NCI-H146 treated with DMSO at 0.1 percent for 48 hours (cell line): Measurements from ENCODE around the gene RIF1.
"Not testable (repeated sequence)": the region's sequence is repeated elsewhere in the genome, so short reads cannot be mapped to it uniquely, and the experiment has no call there.

Source experiments
- DNase-seq: peaks from one replicate; lab custom pipeline; 2025; ENCODE audit not compliant: unreplicated experiment; lab: John Stamatoyannopoulos, UW

The RIF1 gene

DNA sequence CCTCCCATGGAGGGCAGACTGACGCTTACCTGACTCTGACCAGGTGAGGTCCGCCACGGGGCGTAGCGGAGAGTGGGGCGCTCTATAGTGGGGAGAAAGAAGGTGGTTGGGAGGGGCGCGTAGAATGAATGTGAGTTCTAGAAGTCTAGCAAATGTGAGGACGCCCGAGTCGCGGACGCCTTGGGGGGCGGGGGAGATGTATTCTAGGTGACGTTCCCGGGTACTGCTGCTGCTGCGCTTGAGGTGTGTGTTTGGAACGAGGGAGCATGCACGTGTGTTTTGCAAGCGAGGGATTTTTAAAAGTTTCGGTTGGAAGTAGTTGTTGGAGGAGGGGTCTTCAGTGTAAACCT is 758 bp downstream of the RIF1 start:
- peak; percentile 21 for DNase-seq

DNA sequence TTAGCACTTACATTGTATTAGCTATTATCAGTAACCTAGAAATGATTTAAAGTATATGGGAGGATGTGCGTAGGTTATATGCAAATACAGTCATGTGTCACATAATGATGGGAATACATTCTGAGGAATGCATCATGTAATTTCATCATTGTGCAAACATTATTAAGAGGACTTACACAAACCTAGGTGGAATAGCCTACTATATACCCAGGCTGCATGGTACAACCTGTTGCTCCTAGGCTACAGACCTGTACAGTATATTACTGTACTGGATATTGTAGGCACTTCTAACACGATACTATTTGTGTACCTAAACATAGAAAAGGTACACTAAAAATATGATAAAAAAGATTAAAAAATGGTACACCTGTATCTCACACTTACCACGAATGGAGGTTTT is 7.9 kb downstream of the RIF1 start:
- DNase-seq, result no peak

DNA sequence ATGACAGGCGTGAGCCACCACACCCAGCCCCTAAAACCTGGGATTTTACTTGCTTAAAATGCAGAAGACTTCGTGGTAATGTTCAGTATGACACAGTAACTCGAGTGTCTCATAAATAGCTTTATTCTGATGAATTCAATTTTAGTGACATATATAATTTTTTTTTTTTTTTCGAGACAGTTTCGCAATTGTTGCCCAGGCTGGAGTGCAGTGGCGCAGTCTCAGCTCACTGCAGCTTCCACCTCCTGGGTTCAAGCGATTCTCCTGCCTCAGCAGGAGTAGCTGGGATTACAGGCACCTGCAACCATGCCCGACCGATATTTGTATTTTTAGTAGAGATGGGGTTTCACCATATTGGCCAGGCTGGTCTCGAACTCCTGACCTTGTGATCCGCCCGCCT is 12.0 kb downstream of the RIF1 start:
- not testable (repeated sequence) for DNase-seq

DNA sequence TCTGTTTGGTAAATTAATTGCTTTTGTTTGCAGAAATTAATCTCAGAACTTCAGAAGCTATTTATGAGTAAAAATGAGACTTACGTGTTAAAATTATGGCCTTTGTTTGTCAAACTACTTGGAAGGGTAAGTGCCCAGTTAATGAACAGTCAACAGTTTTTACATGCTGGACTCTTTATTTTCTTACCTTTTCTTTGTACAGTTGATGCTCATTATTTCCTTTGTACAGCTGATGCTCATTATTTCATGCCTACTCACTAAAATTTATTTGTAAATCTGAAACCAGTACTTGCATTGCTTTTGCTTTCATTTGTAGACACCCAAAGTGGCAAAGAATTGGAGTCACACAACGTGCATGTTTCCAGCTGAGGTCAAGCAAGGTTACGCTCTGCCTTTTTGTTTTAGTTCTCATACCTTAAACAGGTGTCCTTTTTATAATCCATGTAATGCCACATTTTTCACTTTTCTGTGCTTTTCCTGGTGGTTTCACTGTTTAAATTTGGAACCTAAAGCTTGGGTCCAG is 13.3 kb downstream of the RIF1 start:
- no peak for DNase-seq

DNA sequence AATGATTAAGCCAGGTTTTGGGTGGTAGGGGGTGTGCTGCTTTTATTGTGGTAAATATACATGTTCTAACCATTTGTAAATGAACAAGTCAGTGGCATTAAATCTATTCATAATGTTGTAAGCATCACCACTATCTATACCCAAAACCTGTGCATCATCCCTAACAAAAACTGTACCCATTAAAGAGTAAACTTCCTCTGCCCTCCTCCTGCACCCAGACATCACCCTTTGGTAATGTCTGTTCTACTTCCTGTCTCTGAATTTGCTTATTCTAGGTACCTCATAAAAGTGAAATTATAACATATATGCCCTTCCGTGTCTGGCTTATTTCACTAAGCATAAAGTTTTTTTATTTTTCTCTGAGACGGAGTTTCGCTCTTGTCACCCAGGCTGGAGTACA is 14.1 kb downstream of the RIF1 start:
- no peak for DNase-seq

DNA sequence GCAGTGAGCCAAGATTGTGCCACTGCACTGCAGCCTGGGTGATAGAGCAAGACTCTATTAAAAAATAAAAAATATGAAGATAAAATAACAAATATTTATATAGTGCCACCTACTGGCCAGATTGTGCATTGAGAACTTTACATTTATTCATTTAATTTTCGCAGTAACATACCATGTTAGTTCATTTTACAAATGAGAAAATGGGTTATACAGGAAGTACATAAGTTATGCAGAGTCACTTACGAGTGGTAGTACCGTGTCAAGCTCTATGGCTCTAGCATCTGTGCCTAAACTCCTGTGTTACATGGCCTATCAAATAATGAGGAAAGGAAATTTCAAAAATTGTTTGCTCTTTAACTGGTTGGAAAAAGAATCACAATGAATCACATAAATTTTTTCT is 27.9 kb downstream of the RIF1 start:
- DNase-seq, result no peak

DNA sequence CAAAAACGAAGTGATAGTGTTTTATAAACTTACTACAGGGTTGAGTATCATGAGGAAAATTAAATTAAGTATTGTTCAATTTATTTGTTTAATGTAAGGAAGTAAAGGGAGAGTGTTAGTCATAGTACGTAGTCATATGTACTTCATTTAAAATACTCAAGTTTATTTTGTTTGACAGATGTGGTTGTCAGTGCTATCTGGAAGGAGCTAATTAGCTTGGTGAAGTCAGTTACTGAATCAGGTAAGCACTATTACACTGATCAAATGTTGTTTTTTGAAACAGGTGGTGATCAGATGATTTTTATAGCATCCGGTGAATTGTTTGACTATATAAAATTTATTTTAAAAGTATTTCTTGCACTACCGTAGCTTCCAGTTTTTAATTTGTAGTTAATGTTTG is 28.8 kb downstream of the RIF1 start:
- DNase-seq, result no peak

DNA sequence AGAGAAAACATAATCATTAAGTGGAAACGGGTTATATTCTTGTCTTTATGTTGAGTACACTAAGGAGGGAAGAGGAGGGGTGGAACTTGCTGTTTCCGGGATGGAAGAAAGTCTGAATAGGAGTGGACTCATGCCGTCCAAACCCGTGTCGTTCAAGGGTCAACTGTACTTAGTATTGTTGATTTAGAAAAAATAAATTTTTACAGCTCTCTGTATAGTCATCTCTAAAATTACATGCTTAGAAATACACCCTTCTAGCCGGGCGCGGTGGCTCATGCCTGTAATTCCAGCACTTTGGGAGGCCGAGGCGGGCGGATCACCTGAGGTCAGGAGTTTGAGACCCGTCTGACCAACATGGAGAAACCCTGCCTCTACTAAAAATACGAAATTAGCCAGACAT is 29.4 kb downstream of the RIF1 start:
- DNase-seq, result no peak

DNA sequence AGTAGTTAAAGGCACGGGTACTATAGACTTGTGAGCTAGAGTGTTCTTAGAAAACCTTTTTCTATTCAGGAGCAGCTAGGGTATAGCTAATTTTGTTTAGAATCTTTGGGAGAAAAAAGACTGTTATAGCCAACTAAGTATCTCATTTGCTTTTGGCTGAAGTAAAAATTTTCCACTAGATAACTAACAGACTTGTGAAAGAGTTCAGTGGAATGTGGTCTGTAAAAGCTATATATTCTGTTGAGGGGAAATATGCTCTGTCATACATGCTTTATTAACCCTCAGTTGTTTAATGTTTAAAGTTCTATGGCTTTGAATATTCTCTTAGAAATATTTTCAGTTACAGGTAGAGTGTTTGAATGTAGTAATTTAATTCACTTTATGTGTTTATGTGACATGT is 49.7 kb downstream of the RIF1 start:
- no peak for DNase-seq

DNA sequence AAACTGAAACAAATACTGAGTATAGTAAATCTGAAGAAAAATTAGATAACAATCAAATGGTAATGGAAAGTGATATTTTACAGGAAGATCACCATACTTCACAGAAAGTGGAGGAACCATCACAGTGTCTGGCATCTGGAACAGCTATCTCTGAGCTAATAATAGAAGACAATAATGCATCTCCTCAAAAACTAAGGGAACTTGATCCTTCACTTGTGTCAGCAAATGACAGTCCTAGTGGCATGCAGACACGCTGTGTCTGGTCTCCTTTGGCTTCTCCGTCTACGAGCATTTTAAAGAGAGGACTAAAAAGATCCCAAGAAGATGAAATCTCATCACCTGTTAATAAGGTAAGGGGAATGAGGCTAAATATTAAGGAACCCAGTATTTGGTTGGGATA is 56.1 kb downstream of the RIF1 start:
- no peak for DNase-seq

DNA sequence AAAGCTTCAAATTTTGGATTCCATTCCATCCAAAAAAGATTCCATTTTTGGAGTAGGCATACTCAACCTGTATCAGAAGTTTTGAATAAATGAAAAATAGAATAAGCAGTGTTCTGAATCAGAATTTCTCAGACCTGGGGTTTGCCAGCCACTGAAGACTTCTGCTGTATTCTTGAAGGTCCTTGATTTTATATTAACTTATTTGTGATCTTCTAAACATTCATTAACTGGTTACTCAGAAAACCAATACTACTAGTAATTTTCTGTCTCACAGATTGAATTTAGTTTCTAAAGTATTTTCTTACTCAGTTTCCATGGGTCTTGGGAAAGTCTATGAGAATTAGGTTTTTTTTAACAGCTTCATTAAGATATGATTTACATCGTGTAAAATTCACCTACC is 60.9 kb downstream of the RIF1 start:
- no peak for DNase-seq

DNA sequence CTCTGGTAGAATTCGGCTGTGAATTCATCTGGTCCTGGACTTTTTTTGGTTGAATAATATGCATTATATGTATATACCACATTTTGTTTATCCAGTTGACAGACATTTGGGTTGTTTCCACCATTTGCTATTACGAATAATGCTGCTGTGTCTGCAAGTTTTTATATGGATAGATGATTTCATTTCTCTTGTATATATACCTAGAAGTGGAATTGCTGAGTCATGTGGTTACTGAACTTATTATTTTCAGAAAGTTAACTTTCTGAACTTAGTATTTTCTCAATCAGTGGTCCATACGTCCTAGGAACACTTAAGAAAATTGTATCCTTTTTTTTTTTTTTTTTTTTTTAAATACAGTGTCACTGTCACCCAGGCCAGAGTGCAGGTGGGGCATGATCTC is 63.3 kb downstream of the RIF1 start:
- DNase-seq, result no peak

DNA sequence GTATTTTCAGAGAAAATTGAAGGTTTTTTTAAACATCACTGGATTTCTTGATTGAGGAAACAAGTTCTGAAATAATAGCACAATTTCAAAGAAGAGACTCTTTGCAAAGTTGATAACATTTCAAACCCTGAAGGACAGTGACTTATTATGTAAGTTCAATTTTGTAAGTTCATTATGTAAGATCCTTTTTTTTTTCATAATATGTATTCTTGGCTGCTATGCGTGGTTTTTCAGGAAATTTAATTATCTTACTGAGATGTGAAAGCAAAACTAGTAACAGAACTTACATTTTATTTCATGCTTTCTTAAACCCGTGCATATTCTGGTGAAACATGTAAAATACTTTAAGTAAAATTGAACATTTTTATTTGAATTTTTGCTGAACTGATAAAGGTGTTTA is 65.4 kb downstream of the RIF1 start:
- DNase-seq, result no peak

DNA sequence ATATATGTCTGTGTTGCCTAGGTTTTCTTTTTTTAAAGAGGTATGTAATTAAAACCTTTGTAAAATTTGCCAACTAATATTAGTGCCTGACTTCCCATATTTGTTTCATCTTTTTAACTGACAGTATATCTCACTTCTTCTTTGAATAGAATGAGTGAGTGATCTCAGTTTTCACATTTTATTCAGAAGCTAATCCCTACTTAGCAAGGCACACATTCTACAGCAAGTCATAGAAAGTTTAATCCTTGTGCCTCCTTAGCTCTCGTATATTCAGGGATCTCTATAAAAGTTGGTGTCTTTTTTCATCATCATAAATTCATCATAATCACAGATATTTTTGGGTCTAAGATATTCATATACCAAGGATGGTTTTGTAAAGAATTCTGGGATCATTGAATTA is 66.6 kb downstream of the RIF1 start:
- DNase-seq, result no peak

DNA sequence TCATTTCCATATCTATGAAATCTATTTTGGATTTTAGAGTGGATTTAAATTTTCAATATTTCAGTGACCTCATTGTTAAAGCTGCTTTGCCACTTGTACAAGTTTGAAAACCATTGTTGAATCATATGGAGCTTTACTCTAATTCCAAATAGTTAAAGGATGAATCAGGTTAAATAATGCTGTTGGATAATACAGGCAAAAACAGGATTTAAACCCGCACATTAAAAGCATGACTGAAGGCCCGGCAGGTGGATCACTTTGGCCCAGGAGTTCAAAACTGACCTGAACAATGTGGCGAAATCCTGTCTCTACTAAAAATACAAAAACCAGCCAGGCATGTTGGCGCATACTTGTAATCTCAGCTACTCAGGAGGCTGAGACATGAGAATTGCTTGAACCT is 68.3 kb downstream of the RIF1 start:
- no peak for DNase-seq

DNA sequence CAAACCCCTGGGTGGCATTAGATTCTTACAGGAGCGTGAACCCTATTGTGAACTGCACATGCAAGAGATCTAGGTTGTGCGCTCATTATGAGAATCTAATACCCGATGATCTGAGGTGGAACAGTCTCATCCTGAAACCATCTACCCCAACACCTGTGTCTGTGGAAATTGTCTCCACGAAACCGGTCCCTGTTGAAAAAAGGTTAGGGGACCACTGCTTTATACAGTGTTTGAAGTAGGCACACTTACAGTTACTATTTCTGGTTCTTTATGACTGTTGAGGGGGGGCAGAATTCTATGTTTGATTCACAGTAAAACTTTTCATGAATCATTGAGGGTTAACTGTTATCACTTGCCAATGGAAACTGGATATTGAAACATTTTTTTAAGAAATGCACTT is 72.0 kb downstream of the RIF1 start:
- DNase-seq, result no peak

DNA sequence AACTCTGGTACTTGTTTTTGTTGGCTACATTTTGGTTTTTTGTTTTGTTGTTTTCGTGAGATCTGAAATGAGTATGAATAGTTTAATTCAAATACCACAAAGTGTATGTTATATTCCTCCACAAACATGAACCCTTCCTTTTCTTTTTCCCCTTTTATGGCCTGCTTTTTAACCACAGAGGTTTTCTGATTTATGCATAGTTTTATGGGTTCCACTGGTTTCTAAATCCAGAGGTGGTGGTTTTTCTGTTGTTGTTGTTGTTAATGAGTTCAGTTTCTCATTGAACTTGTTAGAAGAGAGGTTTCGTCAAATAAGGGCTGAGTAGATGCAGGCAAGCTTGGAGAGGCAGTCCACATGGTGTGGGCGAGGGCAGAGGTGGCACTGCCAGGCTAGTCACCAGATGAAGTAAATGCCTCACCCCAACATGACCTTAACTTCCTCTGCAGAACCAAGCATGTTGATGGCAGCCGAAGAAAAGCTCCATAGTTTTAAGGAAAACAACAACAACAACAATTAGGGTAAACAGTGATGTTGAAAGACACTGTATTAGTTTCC is 72.5 kb downstream of the RIF1 start:
- DNase-seq, result no peak

DNA sequence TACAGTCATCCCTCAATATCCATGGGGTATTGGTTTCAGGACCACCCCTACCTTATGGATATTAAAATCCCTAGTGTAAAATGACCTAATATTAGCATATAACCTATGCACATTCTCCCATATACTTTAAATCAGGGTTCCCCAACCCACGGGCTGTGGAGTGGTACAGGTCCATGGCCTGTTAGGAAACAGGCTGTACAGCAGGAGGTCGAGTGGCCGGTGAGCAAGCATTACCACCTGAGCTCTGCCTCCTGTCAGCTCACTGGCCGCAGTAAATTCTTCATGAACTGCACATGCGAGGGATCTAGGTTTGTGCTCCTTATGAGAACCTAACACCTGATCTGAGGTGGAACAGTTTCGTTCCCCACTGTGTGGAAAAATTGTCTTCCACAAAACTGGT is 73.8 kb downstream of the RIF1 start:
- no peak for DNase-seq

DNA sequence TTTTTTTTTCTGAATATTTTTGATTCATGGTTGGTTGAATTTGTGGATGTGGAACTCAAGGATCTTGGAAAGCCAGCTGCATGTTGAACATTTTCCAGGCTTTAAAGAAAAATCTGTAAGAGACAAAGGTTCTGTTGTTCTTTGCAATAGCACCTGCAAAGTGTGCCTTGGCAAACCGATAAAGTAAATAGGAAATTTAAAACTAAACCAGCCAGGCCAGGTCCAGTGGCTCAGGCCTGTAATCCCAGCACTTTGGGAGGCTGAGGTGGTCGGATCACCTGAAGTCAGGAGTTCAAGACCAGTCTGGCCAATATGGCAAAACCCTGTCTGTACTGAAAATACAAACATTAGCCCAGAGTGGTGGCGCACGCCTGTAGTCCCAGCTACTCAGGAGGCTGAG is 74.4 kb downstream of the RIF1 start:
- DNase-seq, result no peak

DNA sequence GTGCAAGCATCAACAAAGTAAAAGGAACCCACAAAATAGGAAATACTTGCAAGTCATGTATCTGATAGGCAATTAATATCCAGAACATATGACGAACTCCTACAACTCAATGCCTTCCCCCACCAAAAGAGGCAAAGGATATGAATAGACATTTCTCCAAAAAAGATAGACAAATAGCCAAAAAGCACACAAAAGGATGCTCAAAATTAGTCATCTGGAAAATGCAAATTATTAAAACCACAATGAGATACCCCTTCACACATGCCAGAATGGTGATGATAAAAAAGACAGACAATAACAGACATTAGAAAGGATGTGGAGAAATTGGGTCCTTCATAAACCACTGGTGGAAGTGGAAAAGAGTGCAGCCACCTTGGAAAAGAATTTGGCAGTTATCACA is 76.4 kb downstream of the RIF1 start:
- DNase-seq, result no peak

DNA sequence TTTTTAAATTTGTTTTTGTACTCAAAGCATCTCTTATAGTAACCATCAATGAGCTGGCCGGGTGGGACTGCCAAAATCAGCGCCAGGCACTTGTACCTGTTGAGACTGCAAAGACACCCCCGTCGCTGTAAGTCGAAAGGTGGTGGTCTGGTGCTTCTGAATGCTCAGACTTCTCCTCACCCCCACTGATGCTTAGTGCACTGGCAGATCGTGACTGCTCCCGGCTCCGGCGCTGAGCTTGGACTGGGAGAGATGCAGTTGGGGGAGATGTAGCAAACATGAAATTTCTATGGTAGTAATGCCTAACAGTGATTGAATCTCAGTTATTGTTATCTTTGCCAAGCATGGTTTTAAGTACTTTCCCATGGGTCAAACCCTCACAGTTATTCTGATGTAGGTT is 80.6 kb downstream of the RIF1 start:
- no peak for DNase-seq

DNA sequence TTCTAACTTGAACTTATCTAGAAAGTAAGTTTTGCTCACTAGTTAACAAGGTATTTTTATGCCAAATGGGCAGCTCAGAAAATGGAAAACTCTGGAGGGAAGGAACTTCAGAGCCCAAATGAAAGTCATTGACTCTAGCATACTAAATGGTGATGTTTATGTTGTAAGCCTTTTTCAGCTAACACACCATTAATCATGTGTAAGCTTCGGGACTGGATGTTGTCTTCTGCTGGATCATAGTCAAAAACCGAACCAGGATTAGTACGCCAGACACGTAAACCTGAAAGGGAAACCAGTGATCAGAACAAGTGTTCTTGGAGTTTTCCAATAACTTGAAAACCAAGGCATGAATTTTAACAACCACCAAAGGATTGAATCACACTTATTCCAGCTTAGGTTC is 81.8 kb downstream of the RIF1 start:
- no peak for DNase-seq

DNA sequence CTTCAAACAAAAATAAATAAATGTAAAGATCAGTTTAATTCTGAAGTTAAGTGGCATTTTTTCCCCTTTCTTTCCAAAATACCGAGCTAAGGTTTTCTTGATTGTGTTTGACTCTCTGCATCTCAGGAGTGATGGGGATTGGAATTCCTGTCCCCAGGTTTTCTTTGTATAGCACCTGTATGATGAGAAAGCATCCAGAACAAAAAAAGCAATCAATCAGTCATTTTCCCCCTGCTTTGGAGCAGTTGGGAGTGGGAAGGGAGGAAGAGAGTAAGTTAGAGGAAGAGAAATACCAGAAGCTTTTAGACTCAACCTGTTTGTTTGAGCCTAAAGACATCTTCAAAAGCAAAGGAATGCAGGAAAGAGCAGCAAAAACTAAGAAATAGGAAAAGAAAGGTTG is 88.5 kb downstream of the RIF1 start:
- DNase-seq, result no peak

DNA sequence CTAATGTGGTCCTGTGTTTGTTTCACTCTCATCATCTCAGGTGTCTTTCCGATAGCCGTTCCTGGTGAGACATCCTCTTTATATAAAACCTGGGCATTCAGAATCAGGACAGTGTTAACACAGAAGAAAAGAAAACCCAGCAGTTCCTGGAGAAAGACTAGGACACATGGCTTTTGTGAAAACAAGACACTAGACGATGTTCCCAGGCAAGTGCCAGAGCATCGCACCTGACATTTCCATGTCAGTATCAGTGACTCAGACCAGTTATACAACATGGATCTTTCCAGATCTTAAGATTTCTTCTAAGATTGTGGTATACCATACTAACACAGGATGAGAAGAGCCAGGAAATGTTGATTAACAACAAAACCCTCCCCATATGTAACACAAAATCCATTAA is 96.5 kb downstream of the RIF1 start:
- DNase-seq, result no peak
